Natural killer cell (primary cell): ENCODE data around the gene ICA1. TPM values are rescaled to one million over a fixed set of nuclear protein-coding genes. Genes with fewer than 3 reads are reported as not detected.

Experiments
- ATAC-seq, 3 donors: fragments of 150-1000 bp in 2 of 3; fragments of 200-7000 bp in 1 of 3; cut with Tn5 transposase; 1 replicate in 1 of 3; 2 replicates in 2 of 3; pipeline ENCODE4 v1.10.0; 2021; ENCODE audit warnings: mild to moderate bottlenecking in 2 of 3, moderate library complexity in 2 of 3
- DNase-seq, 2 donors: peaks; one replicate each; pipeline versions ENCODE4 v3.0.0 to v3.0.0-alpha.2; 2013 to 2021; ENCODE audit warnings: mixed read lengths in 1 of 2
- H3K27ac ChIP-seq: one replicate; pipeline ENCODE4 v1.5.1; 2013; ENCODE audit warnings: mild to moderate bottlenecking, low read length
- H3K27me3 ChIP-seq: one replicate; pipeline ENCODE4 v1.6.1; 2013; ENCODE audit warnings: low read length; ENCODE audit not compliant: control insufficient read depth, insufficient read depth
- H3K36me3 ChIP-seq: one replicate; pipeline ENCODE4 v1.6.1; 2013; ENCODE audit warnings: low read length; ENCODE audit not compliant: control insufficient read depth, insufficient read depth
- H3K4me1 ChIP-seq: one replicate; pipeline ENCODE4 v1.6.1; 2013; ENCODE audit warnings: low read length; ENCODE audit not compliant: control insufficient read depth, insufficient read depth
- H3K4me3 ChIP-seq: one replicate; pipeline ENCODE4 v1.5.1; 2013; ENCODE audit warnings: low read length
- H3K9me3 ChIP-seq: one replicate; pipeline ENCODE4 v1.6.1; 2013; ENCODE audit warnings: low read length; ENCODE audit not compliant: control insufficient read depth, insufficient read depth
- H3K27ac Mint-ChIP-seq, 2 donors: one replicate each; pipeline ENCODE4 v1.8.0; 2022; ENCODE audit warnings: mild to moderate bottlenecking in 2 of 2, mixed read lengths in 2 of 2, moderate library complexity in 1 of 2
- H3K27me3 Mint-ChIP-seq, 2 donors: one replicate each; pipeline ENCODE4 v1.8.0; 2022; ENCODE audit warnings: low read depth in 2 of 2, mixed read lengths in 2 of 2
- H3K36me3 Mint-ChIP-seq: one replicate; pipeline ENCODE4 v1.8.0; 2022; ENCODE audit warnings: mixed read lengths
- H3K4me1 Mint-ChIP-seq, 2 donors: one replicate each; pipeline ENCODE4 v1.8.0; 2022; ENCODE audit warnings: mixed read lengths in 2 of 2
- H3K4me3 Mint-ChIP-seq: one replicate; pipeline ENCODE4 v1.8.0; 2022; ENCODE audit warnings: mild to moderate bottlenecking, moderate library complexity, mixed read lengths
- H3K9me3 Mint-ChIP-seq, 2 donors: one replicate each; pipeline ENCODE4 v1.8.0; 2022; ENCODE audit warnings: mixed read lengths in 2 of 2
- CTCF ChIP-seq: fragments of 200-600 bp; IDR thresholded peaks from one replicate; pipeline ENCODE4 v1.8.0; 2022; ENCODE audit warnings: antibody characterized with exemption
- WGBS: methylation state at CpG from one replicate; pipeline ENCODE4 v1.1.7; 2013; ENCODE audit warnings: missing lambda C conversion rate; ENCODE audit not compliant: insufficient coverage; 5-methylcytosine and 5-hydroxymethylcytosine counted together
- intact Hi-C: fragments of 100-400 bp; cut with micrococcal nuclease; formaldehyde crosslinking; loops from one replicate; pipeline ENCODE4 v1.14.2; 2022
- total RNA-seq, 4 donors: library from RNA; stranded (reverse); fragments of 120-200 nt in 1 of 4; gene quantifications; one replicate each; pipeline versions ENCODE4 v1.2.3 to v1.2.4, GENCODE V29; 2013 to 2022

ICA1 gene
- total RNA-seq, 3 donors from 2014 or later (not counting 1 experiment from before 2014, with no cell fraction given): 0.75 to 1.9 (median 1.4) TPM

- Histone ChIP-seq H3K27ac (no peak overlapping the region), H3K36me3 (no peaks in the 10 kb centered on the region), H3K4me3 (no peak overlapping the region), H3K27me3 (no peaks in the 10 kb centered on the region), H3K4me1 (no peaks in the 10 kb centered on the region), H3K9me3 (no peaks in the 10 kb centered on the region)
- 87% methylated on average over 2 of the region's 2 CpGs for WGBS
- H3K4me3 Mint-ChIP-seq: no peak overlapping the region
- no peaks in the 10 kb centered on the region for H3K4me1 Mint-ChIP-seq
- no peaks in the 10 kb centered on the region for H3K36me3 Mint-ChIP-seq
- DNase-seq (no peak), ATAC-seq (no peak)
- H3K27ac Mint-ChIP-seq: no peak overlapping the region
- peaks cover 0 to 8% of the 10 kb centered on the region in 2 donors for H3K27me3 Mint-ChIP-seq
- no peaks in the 10 kb centered on the region for H3K9me3 Mint-ChIP-seq
- intact Hi-C loops: no loop called here
- TF ChIP-seq CTCF: no peak
These were observed 20.9 kb upstream of the ICA1 start for GRCh38 chr7:8282871-8283270.

GRCh38 chr7:8282162-8282561, 20.2 kb upstream of the ICA1 start:
- Histone ChIP-seq H3K27me3 (no peaks in the 10 kb centered on the region), H3K9me3 (no peaks in the 10 kb centered on the region), H3K4me3 (no peak overlapping the region), H3K27ac (no peak overlapping the region), H3K36me3 (no peaks in the 10 kb centered on the region), H3K4me1 (no peaks in the 10 kb centered on the region)
- TF ChIP-seq CTCF: no peak
- H3K36me3 Mint-ChIP-seq: no peaks in the 10 kb centered on the region
- no peak overlapping the region for H3K27ac Mint-ChIP-seq
- ATAC-seq: no peak
- intact Hi-C loops: no loop called here
- H3K4me1 Mint-ChIP-seq: no peaks in the 10 kb centered on the region
- peaks cover 0 to 3% of the 10 kb centered on the region in 2 donors for H3K27me3 Mint-ChIP-seq
- 90% methylated on average over 3 of the region's 3 CpGs for WGBS
- H3K4me3 Mint-ChIP-seq: no peak overlapping the region
- no peak for DNase-seq
- H3K9me3 Mint-ChIP-seq: no peaks in the 10 kb centered on the region

GRCh38 chr7:8278183-8278582, 16.2 kb upstream of the ICA1 start:
- H3K36me3 Mint-ChIP-seq: no peaks in the 10 kb centered on the region
- no peak overlapping the region for H3K27ac Mint-ChIP-seq
- TF ChIP-seq CTCF: no peak
- H3K4me1 ChIP-seq: no peaks in the 10 kb centered on the region
- peaks cover 6 to 22% of the 10 kb centered on the region in 2 donors for H3K27me3 Mint-ChIP-seq
- H3K27me3 ChIP-seq: no peaks in the 10 kb centered on the region
- H3K36me3 ChIP-seq: no peaks in the 10 kb centered on the region
- DNase-seq (no peak), ATAC-seq (no peak)
- intact Hi-C loops: no loop called here
- no peak overlapping the region for H3K4me3 ChIP-seq
- no peak overlapping the region for H3K27ac ChIP-seq
- H3K4me3 Mint-ChIP-seq: no peak overlapping the region
- no peaks in the 10 kb centered on the region for H3K4me1 Mint-ChIP-seq
- H3K9me3 Mint-ChIP-seq: no peaks in the 10 kb centered on the region
- no peaks in the 10 kb centered on the region for H3K9me3 ChIP-seq
- 30% methylated on average over 1 of the region's 2 CpGs for WGBS

GRCh38 chr7:8277394-8277982, 15.5 kb upstream of the ICA1 start:
- no peaks in the 10 kb centered on the region for H3K9me3 Mint-ChIP-seq
- no peak for TF ChIP-seq CTCF
- intact Hi-C loops: no loop called here
- peaks cover 6 to 22% of the 10 kb centered on the region in 2 donors for H3K27me3 Mint-ChIP-seq
- WGBS: 100% methylated on average over 1 of the region's 3 CpGs
- no peaks in the 10 kb centered on the region for H3K36me3 Mint-ChIP-seq
- no peak for ATAC-seq
- H3K4me3 Mint-ChIP-seq: no peak overlapping the region
- no peaks in the 10 kb centered on the region for H3K4me1 ChIP-seq
- no peak overlapping the region for H3K4me3 ChIP-seq
- no peak for DNase-seq
- H3K27ac ChIP-seq: no peak overlapping the region
- no peaks in the 10 kb centered on the region for H3K27me3 ChIP-seq
- H3K36me3 ChIP-seq: no peaks in the 10 kb centered on the region
- no peaks in the 10 kb centered on the region for H3K4me1 Mint-ChIP-seq
- H3K9me3 ChIP-seq: no peaks in the 10 kb centered on the region
- H3K27ac Mint-ChIP-seq: no peak overlapping the region
